Kidney (tissue), 22 donors: ENCODE results near the gene NCOR1. TPM values are rescaled to one million over a fixed set of nuclear protein-coding genes. Genes with fewer than 3 reads are reported as not detected.

Source experiments
- DNase-seq, 5 donors: peaks; one replicate each; pipeline ENCODE4 v3.0.0-alpha.2; 2013 to 2020
- FAIRE-seq: peaks from 2 replicates; lab custom pipeline; 2012; peaks lifted over from hg19 to GRCh38; lab: Jason Lieb, UNC
- H3K27ac ChIP-seq, 2 donors: one replicate each; pipeline ENCODE4 v1.7.0; 2013; ENCODE audit warnings: low read depth in 2 of 2, low read length in 2 of 2, inconsistent platforms in 1 of 2
- H3K27me3 ChIP-seq: one replicate; pipeline ENCODE4 v1.7.1; 2013; ENCODE audit warnings: low read length, inconsistent platforms; ENCODE audit not compliant: control insufficient read depth, insufficient read depth
- H3K36me3 ChIP-seq, 3 donors: one replicate each; pipeline versions ENCODE4 v1.7.0 to v1.7.1; 2013; ENCODE audit warnings: low read length in 3 of 3, control low read depth in 1 of 3, inconsistent platforms in 1 of 3; ENCODE audit not compliant: insufficient read depth in 3 of 3, control insufficient read depth in 2 of 3
- H3K4me1 ChIP-seq, 3 donors: one replicate each; pipeline versions ENCODE4 v1.7.0 to v1.7.1; 2013; ENCODE audit warnings: low read length in 3 of 3, inconsistent platforms in 1 of 3, low read depth in 1 of 3; ENCODE audit not compliant: control insufficient read depth in 2 of 3, insufficient read depth in 2 of 3
- H3K4me3 ChIP-seq, 3 donors: one replicate each; pipeline versions ENCODE4 v1.7.0 to v1.8.1; 2013; ENCODE audit warnings: low read length in 3 of 3, control low read depth in 1 of 3, inconsistent platforms in 1 of 3
- H3K9ac ChIP-seq, 3 donors: one replicate each; pipeline versions ENCODE4 v1.7.0 to v1.7.1; 2013; ENCODE audit warnings: low read length in 3 of 3, control low read depth in 1 of 3, inconsistent platforms in 1 of 3
- H3K9me3 ChIP-seq, 3 donors: one replicate each; pipeline versions ENCODE4 v1.7.0 to v1.7.1; 2013; ENCODE audit warnings: low read length in 3 of 3, control low read depth in 1 of 3, inconsistent platforms in 1 of 3; ENCODE audit not compliant: control insufficient read depth in 2 of 3, insufficient read depth in 1 of 3
- intact Hi-C: fragments of 100-400 bp; cut with DNase I; formaldehyde crosslinking; loops from one replicate; pipeline ENCODE4 v1.11.1; 2022
- long read RNA-seq, 10 donors: library from polyadenylated mRNA in 1 of 10; unstranded in 1 of 10; transcript quantifications; one replicate each; pipeline ENCODE4 v2.0.0 and lab custom pipeline, GENCODE V29; 2021 to 2026
- polyA plus RNA-seq: library from polyadenylated mRNA; stranded (reverse); fragments of 350-450 nt; fragmentation: Illumina TruSeq; extraction: RNeasy Lipid Tissue Mini Kit (QIAGEN cat#74804); gene quantifications from one replicate; pipeline ENCODE4 v1.2.3, GENCODE V29; 2014; ENCODE audit warnings: low read depth, low replicate concordance; ENCODE audit not compliant: insufficient read depth
- total RNA-seq: library from RNA; stranded (reverse); fragmentation: NEBNext Ultra II Directional; extraction: Animal tissue kit (Norgen Biotek cat#: 25700); gene quantifications from one replicate; pipeline ENCODE4 v1.2.1, GENCODE V29; 2021
- TF ChIP-seq, protein P1 (sequence below): IDR thresholded peaks from 3 replicates; pipeline ENCODE4 v1.5.1; 2012; ENCODE audit warnings: mild to moderate bottlenecking, moderate library complexity, borderline replicate concordance; ENCODE audit not compliant: insufficient read depth; ENCODE audit errors: extremely low read depth
- donor health status: control.
- donor health status: control.
- donor health status: control.
- donor health status: control.
- donor health status: control.
- donor health status: DM: yes; HTN: yes; CAD: no.
- donor health status: Normal renal cell carcinoma (clear cell type).

Gene NCOR1
- 136 TPM for total RNA-seq
- polyA plus RNA-seq: 44.9 TPM
- long read RNA-seq, donor 1, partial matches to known transcripts: 0 of 7 reads
- long read RNA-seq, donor 1, other reads (novel, unspliced or antisense): 0 of 7 reads
- long read RNA-seq, donor 2, partial matches to known transcripts: 17 of 27 reads
- long read RNA-seq, donor 2, other reads (novel, unspliced or antisense): 0 of 27 reads
- long read RNA-seq, donor 3, partial matches to known transcripts: 57 of 70 reads
- long read RNA-seq, donor 3, other reads (novel, unspliced or antisense): 0 of 70 reads
- long read RNA-seq, donor 4, partial matches to known transcripts: 46 of 57 reads
- long read RNA-seq, donor 4, other reads (novel, unspliced or antisense): 6 of 57 reads
- long read RNA-seq, donor 5, partial matches to known transcripts: 0 of 1 reads
- long read RNA-seq, donor 5, other reads (novel, unspliced or antisense): 0 of 1 reads
- long read RNA-seq, donor 6, partial matches to known transcripts: 0 of 2 reads
- long read RNA-seq, donor 6, other reads (novel, unspliced or antisense): 0 of 2 reads
- long read RNA-seq, donor 7, transcript NCOR1-206 (15 exons, 1,883 nt): major isoform, 26 of 159 reads
- long read RNA-seq, donor 7, transcript NCOR1-221 (16 exons, 1,877 nt): minor isoform, 5 of 159 reads
- long read RNA-seq, donor 7, partial matches to known transcripts: 68 of 159 reads
- long read RNA-seq, donor 7, other reads (novel, unspliced or antisense): 57 of 159 reads
- long read RNA-seq, donor 8, partial matches to known transcripts: 33 of 44 reads
- long read RNA-seq, donor 8, other reads (novel, unspliced or antisense): 0 of 44 reads
- long read RNA-seq, donor 9, partial matches to known transcripts: 0 of 2 reads
- long read RNA-seq, donor 9, other reads (novel, unspliced or antisense): 0 of 2 reads
- long read RNA-seq, donor 10, partial matches to known transcripts: 13 of 25 reads
- long read RNA-seq, donor 10, other reads (novel, unspliced or antisense): 0 of 25 reads

GRCh38 chr17:16215273-16215964 lies at the start of gene NCOR1:
TSS of gene NCOR1 (minus strand) at chr17:16215534. CDS start at chr17:16194569, 20,965 bp downstream.
- no peaks in the 10 kb centered on the region for H3K9me3 ChIP-seq
- FAIRE-seq (no peak), DNase-seq (peak; percentile 95 to 98 (median 97))
- H3K4me3 ChIP-seq: peak within 1 kb of the TSS; percentile 87 to 99 (median 92)
- H3K4me1 ChIP-seq: peaks cover 4 to 7% (median 5%) of the 10 kb centered on the region in 3 donors
- intact Hi-C loops: no loop called here
- TF ChIP-seq, protein P1, sequence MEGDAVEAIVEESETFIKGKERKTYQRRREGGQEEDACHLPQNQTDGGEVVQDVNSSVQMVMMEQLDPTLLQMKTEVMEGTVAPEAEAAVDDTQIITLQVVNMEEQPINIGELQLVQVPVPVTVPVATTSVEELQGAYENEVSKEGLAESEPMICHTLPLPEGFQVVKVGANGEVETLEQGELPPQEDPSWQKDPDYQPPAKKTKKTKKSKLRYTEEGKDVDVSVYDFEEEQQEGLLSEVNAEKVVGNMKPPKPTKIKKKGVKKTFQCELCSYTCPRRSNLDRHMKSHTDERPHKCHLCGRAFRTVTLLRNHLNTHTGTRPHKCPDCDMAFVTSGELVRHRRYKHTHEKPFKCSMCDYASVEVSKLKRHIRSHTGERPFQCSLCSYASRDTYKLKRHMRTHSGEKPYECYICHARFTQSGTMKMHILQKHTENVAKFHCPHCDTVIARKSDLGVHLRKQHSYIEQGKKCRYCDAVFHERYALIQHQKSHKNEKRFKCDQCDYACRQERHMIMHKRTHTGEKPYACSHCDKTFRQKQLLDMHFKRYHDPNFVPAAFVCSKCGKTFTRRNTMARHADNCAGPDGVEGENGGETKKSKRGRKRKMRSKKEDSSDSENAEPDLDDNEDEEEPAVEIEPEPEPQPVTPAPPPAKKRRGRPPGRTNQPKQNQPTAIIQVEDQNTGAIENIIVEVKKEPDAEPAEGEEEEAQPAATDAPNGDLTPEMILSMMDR: peak; percentile 14
- H3K27ac ChIP-seq: peak within 1 kb of the TSS; percentile 97 to 98
- H3K36me3 ChIP-seq: no peaks in the 10 kb centered on the region
- H3K27me3 ChIP-seq: no peaks in the 10 kb centered on the region
- H3K9ac ChIP-seq: peak within 1 kb of the TSS; percentile 63 to 93 (median 90)

GRCh38 chr17:16262201-16262600 lies 46.9 kb upstream of the NCOR1 start:
- Histone ChIP-seq H3K9ac (no peak overlapping the region), H3K4me1 (no peaks in the 10 kb centered on the region), H3K27ac (no peak overlapping the region), H3K27me3 (no peaks in the 10 kb centered on the region), H3K36me3 (no peaks in the 10 kb centered on the region), H3K9me3 (no peaks in the 10 kb centered on the region), H3K4me3 (no peak overlapping the region)
- DNase-seq (no peak), FAIRE-seq (no peak)
- intact Hi-C loops: no loop called here
- TF ChIP-seq, protein P1: no peak

- no peak overlapping the region for H3K27ac ChIP-seq
- H3K36me3 ChIP-seq: no peaks in the 10 kb centered on the region
- H3K27me3 ChIP-seq: no peaks in the 10 kb centered on the region
- intact Hi-C loops: no loop called here
- FAIRE-seq (no peak), DNase-seq (no peak)
- TF ChIP-seq, protein P1: no peak
- H3K9ac ChIP-seq: no peak overlapping the region
- H3K4me3 ChIP-seq: no peak overlapping the region
- no peaks in the 10 kb centered on the region for H3K9me3 ChIP-seq
- H3K4me1 ChIP-seq: peaks cover 0 to 2% (median 0%) of the 10 kb centered on the region in 3 donors
Measured at GRCh38 chr17:16261049-16261448, 45.7 kb upstream of the NCOR1 start.
